HL-60 (cell line): Measurements from ENCODE around the gene KIAA0825.

Source experiments
- DNase-seq, 2 experiments: peaks; one replicate each; pipeline ENCODE4 v3.0.0-alpha.2; 2010 to 2020; ENCODE audit warnings: low read depth in 1 of 2, low spot score in 1 of 2
- H3K27ac ChIP-seq: fragments of 250-450 bp; sonication (Bioruptor Pico); replicated peaks from 2 replicates; pipeline ENCODE4 v1.5.1; 2020; ENCODE audit warnings: mild to moderate bottlenecking, moderate library complexity
- H3K27me3 ChIP-seq: fragments of 250-450 bp; sonication (Bioruptor Pico); 2 replicates; pipeline ENCODE4 v1.5.1; 2021; ENCODE audit warnings: mild to moderate bottlenecking, moderate library complexity; ENCODE audit not compliant: insufficient read depth, poor library complexity, severe bottlenecking
- H3K4me3 ChIP-seq: replicated peaks from 2 replicates; pipeline ENCODE4 v1.5.1; 2011; ENCODE audit warnings: mild to moderate bottlenecking, control low read depth, low read length; ENCODE audit not compliant: insufficient read depth
- GABPA ChIP-seq: IDR thresholded peaks from 2 replicates; pipeline ENCODE4 v1.6.1; 2012; ENCODE audit warnings: low read depth
- POLR2AphosphoS5 ChIP-seq: IDR thresholded peaks from 2 replicates; pipeline ENCODE4 v1.6.1; 2012; ENCODE audit warnings: low read depth
- SPI1 ChIP-seq: IDR thresholded peaks from 2 replicates; pipeline ENCODE4 v1.6.1; 2012; ENCODE audit warnings: low read depth, mild to moderate bottlenecking, borderline replicate concordance
- TF ChIP-seq, protein P1 (sequence below): IDR thresholded peaks from one replicate; pipeline ENCODE4 v1.5.1; 2011; ENCODE audit warnings: low read length, control low read depth, inconsistent platforms; ENCODE audit not compliant: insufficient read depth
- TF ChIP-seq, protein P2 (sequence below): IDR thresholded peaks from 2 replicates; pipeline ENCODE4 v1.6.1; 2012; ENCODE audit warnings: low read depth; ENCODE audit not compliant: insufficient replicate concordance

The KIAA0825 gene

DNA sequence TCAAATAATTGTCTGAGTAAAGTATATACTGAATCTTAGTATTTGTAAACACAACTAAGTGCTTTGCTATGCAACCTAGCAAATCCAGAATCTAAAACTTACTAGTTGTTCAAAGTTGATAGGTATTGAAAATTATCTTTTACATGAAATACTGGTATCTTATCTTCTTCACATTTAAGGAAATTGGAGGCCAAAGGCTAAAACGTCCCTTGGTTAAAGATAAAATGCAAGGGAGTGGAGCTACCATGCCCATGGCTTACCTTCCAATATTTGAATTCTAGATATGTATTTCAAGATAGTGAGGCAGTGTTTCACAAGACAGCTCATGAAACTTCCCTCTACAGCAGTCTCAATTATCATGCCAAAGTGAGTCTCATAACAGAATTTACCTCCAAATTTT, 373.5 kb downstream of the KIAA0825 start:
- no peak overlapping the region; the same call in 1 of the 2 replicates for H3K27ac ChIP-seq
- peak in 1 of 2 experiments; percentile 3 for DNase-seq
- no peak overlapping the region for H3K4me3 ChIP-seq
- no peak for TF ChIP-seq GABPA
- TF ChIP-seq, protein P1, sequence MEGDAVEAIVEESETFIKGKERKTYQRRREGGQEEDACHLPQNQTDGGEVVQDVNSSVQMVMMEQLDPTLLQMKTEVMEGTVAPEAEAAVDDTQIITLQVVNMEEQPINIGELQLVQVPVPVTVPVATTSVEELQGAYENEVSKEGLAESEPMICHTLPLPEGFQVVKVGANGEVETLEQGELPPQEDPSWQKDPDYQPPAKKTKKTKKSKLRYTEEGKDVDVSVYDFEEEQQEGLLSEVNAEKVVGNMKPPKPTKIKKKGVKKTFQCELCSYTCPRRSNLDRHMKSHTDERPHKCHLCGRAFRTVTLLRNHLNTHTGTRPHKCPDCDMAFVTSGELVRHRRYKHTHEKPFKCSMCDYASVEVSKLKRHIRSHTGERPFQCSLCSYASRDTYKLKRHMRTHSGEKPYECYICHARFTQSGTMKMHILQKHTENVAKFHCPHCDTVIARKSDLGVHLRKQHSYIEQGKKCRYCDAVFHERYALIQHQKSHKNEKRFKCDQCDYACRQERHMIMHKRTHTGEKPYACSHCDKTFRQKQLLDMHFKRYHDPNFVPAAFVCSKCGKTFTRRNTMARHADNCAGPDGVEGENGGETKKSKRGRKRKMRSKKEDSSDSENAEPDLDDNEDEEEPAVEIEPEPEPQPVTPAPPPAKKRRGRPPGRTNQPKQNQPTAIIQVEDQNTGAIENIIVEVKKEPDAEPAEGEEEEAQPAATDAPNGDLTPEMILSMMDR = no peak
- no peak for TF ChIP-seq POLR2AphosphoS5
- TF ChIP-seq SPI1 = no peak
- TF ChIP-seq, protein P2, sequence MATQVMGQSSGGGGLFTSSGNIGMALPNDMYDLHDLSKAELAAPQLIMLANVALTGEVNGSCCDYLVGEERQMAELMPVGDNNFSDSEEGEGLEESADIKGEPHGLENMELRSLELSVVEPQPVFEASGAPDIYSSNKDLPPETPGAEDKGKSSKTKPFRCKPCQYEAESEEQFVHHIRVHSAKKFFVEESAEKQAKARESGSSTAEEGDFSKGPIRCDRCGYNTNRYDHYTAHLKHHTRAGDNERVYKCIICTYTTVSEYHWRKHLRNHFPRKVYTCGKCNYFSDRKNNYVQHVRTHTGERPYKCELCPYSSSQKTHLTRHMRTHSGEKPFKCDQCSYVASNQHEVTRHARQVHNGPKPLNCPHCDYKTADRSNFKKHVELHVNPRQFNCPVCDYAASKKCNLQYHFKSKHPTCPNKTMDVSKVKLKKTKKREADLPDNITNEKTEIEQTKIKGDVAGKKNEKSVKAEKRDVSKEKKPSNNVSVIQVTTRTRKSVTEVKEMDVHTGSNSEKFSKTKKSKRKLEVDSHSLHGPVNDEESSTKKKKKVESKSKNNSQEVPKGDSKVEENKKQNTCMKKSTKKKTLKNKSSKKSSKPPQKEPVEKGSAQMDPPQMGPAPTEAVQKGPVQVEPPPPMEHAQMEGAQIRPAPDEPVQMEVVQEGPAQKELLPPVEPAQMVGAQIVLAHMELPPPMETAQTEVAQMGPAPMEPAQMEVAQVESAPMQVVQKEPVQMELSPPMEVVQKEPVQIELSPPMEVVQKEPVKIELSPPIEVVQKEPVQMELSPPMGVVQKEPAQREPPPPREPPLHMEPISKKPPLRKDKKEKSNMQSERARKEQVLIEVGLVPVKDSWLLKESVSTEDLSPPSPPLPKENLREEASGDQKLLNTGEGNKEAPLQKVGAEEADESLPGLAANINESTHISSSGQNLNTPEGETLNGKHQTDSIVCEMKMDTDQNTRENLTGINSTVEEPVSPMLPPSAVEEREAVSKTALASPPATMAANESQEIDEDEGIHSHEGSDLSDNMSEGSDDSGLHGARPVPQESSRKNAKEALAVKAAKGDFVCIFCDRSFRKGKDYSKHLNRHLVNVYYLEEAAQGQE = no peak
- H3K27me3 ChIP-seq = no peaks in the 10 kb centered on the region

DNA sequence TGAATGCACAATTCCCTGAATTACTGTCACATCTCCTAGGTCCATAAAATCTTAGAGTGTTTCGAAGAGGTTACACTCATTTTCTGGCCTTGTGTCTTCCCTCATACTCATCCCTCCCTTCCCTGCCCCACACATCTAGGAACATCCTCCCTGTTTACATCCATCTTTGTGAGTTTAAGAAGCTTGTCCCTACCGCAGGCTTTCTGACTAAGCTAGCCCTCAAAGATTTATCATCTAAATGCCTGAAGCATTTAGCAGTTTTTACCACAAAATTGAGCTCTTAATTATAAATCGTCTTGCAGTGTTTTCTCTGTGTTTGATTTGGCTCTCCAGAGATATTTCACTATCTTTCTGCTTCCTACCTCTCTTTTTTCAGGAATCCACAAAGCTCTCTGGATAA, 374.8 kb downstream of the KIAA0825 start:
- TF ChIP-seq POLR2AphosphoS5 (no peak), SPI1 (no peak)
- TF ChIP-seq, protein P1 = no peak
- Histone ChIP-seq H3K4me3 (no peak overlapping the region), H3K27me3 (no peaks in the 10 kb centered on the region), H3K27ac (no peak overlapping the region)
- no peak for DNase-seq

DNA sequence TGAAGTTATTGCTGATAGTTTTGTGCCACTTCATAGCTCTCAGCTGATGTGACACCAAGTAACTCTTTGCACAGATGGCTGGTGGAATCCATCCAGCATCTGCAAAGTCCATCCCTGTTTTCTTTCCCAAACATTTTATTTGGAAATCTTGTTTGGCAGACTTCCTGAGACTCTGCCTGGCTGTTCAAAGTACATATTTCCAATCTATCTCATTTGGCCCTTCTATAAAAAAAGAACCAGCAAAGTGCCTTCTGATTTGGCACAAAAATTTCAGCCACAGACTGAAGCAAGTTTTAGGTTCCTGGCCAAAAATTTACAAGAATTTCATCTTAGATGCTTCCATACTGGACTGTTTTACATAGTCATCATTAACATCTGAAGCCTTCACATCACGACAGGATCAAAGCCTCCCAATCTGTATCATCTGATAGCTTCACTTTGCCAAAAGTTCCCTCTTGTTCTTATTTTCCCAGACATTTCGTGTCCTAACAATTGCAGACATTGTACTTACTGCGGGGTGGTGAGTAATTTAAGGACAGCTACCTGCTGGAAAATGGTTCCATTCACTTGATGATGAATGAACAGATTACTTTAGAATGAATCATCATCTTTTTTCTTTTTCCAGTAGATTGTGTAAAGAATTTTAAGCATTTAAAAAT, 377.3 kb downstream of the KIAA0825 start:
- no peak for DNase-seq
- H3K4me3 ChIP-seq = no peak overlapping the region

More for the DNA sequence above, 377.3 kb downstream of the KIAA0825 start:
- TF ChIP-seq, protein P2 = no peak
- TF ChIP-seq, protein P1 = no peak
- TF ChIP-seq POLR2AphosphoS5 = no peak
- no peak for TF ChIP-seq GABPA
- TF ChIP-seq SPI1 = no peak
- no peaks in the 10 kb centered on the region for H3K27me3 ChIP-seq
- H3K27ac ChIP-seq = no peak overlapping the region
